PFSK-1 (cell line): ENCODE measurements around the gene PRKN.

ENCODE experiments used
- FOXP2 ChIP-seq: optimal IDR thresholded peaks from 2 replicates; pipeline ENCODE3; 2011; ENCODE audit warnings: borderline replicate concordance, control low read depth, inconsistent platforms; ENCODE audit not compliant: insufficient read depth; ENCODE audit errors: extremely low read length, extremely low read depth
- POLR2AphosphoS5 ChIP-seq: IDR thresholded peaks from 2 replicates; pipeline ENCODE4 v1.6.1; 2012; ENCODE audit warnings: low read depth, mild to moderate bottlenecking, control low read depth, low read length, moderate library complexity
- REST ChIP-seq, 2 experiments: IDR thresholded peaks; 2 replicates each; pipeline versions ENCODE4 v1.6.1 to v1.8.0; 2011 to 2012; ENCODE audit warnings: low read depth in 2 of 2, low read length in 2 of 2, control low read depth in 1 of 2, inconsistent platforms in 1 of 2, mild to moderate bottlenecking in 1 of 2, moderate library complexity in 1 of 2; ENCODE audit not compliant: insufficient read depth in 1 of 2
- SIN3A ChIP-seq: IDR thresholded peaks from 2 replicates; pipeline ENCODE4 v1.6.1; 2012; ENCODE audit warnings: mild to moderate bottlenecking, low read length, moderate library complexity, borderline replicate concordance; ENCODE audit not compliant: insufficient read depth
- TAF1 ChIP-seq: IDR thresholded peaks from 2 replicates; pipeline ENCODE4 v1.6.1; 2012; ENCODE audit warnings: low read length, control low read depth, borderline replicate concordance; ENCODE audit not compliant: insufficient read depth

PRKN gene

GRCh38 chr6:161631676-161632194 lies 1095.8 kb downstream of the PRKN start:
- TF ChIP-seq REST (IDR thresholded peaks at IDR 0.05; ENCODE audit: insufficient read depth in 1 of 2, low read depth in 2 of 2, low read length in 2 of 2) = no peak
- no peak for TF ChIP-seq POLR2AphosphoS5
- no peak for TF ChIP-seq SIN3A
- no peak for TF ChIP-seq TAF1
- no peak for TF ChIP-seq FOXP2

DNA sequence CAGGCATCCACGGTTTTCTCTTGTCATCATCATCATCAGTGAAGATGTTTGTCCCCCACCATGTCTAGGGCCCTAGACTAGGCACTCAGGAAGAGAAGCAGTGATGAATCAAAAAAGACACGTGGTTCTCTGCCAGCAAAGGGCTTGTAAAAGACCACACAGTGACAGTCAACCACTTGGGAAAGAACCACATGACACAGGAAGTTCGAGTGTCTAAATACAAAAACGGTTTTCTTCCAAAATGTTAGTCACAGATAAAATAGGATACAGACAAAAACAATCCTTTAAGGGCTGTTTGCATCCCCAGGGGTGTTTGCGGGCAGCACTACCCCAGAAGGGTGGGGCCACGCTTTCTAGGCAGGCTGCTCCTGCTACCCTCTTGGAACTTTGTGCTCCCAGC lies 1096.9 kb downstream of the PRKN start:
- TF ChIP-seq SIN3A (no peak), POLR2AphosphoS5 (no peak), FOXP2 (no peak), REST (IDR thresholded peaks at IDR 0.05; ENCODE audit: insufficient read depth in 1 of 2, low read depth in 2 of 2, low read length in 2 of 2) (no peak), TAF1 (no peak)

DNA sequence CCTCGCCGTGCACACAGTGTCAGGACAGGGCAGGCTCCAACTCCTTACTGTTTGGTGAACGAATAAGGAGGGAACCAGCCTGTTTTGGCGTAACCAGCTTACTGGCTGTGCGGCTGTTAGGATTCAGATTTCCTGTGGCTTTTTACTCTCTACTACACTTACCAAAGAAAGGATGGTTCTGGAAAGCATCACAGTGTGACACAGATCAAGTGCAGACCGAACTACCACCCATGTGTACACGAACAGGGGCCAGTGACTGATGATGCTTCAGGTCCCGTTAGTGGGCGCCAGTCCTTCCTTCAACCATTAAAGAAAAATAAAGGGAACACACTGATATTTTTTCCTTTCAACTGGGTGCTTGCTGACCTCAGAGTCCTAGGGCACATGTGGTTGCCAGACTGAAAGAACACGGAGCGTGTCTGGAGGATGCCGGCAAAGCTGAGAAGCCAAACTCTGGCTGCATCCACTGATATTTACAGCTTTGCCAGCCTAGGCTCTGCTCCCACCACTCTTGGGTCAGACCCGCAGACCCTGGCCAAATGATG lies 1101.4 kb downstream of the PRKN start:
- TF ChIP-seq POLR2AphosphoS5 (no peak), REST (IDR thresholded peaks at IDR 0.05; ENCODE audit: insufficient read depth in 1 of 2, low read depth in 2 of 2, low read length in 2 of 2) (no peak), SIN3A (no peak), TAF1 (no peak), FOXP2 (no peak)

GRCh38 chr6:161624111-161624510 lies 1103.5 kb downstream of the PRKN start:
- TF ChIP-seq FOXP2 (no peak), TAF1 (no peak), POLR2AphosphoS5 (no peak), REST (IDR thresholded peaks at IDR 0.05; ENCODE audit: insufficient read depth in 1 of 2, low read depth in 2 of 2, low read length in 2 of 2) (no peak)

DNA sequence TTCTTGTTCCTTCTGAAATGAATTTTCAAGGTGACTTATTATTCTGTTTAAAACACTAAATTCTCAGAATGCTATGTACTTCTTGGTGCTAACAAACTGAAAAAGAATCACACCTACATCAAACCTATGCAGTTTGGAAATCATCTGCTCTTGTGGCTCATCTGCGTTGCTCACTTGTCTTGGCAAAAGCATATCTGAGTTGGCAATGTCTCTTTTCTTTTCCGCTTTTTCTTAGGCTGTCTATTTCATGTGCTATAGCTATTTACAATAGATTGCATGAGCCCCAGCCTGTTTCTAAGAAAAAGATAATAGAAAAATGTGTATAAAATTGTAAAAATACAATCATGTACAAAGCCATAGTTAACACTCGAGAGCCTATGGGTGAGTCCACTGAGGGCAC lies 1104.8 kb downstream of the PRKN start:
- no peak for TF ChIP-seq SIN3A
- no peak for TF ChIP-seq POLR2AphosphoS5
- TF ChIP-seq TAF1 = no peak
- TF ChIP-seq FOXP2 = no peak
- TF ChIP-seq REST (IDR thresholded peaks at IDR 0.05; ENCODE audit: insufficient read depth in 1 of 2, low read depth in 2 of 2, low read length in 2 of 2) = no peak
